H1 (cell line): Measurements from ENCODE around the gene USP9Y. TPM values are rescaled to one million over a fixed set of nuclear protein-coding genes. Genes with fewer than 3 reads are reported as not detected.

ENCODE experiments used
- ASH2L ChIP-seq: fragments of 200-600, 300-600 bp; sonication (generic); IDR thresholded peaks from one replicate; pipeline ENCODE4 v1.7.1; 2017; ENCODE audit warnings: low read length
- BACH1 ChIP-seq: IDR thresholded peaks from 2 replicates; pipeline ENCODE4 v1.6.1; 2012; ENCODE audit warnings: low read length, improper control_type of control experiment
- CEBPB ChIP-seq: IDR thresholded peaks from 2 replicates; pipeline ENCODE4 v1.6.1; 2012; ENCODE audit warnings: low read depth, low read length
- CHD7 ChIP-seq: fragments of 300-600 bp; sonication (generic); IDR thresholded peaks from 2 replicates; pipeline ENCODE4 v1.7.1; 2012; ENCODE audit warnings: low read length, moderate library complexity, mild to moderate bottlenecking, inconsistent platforms; ENCODE audit not compliant: insufficient replicate concordance
- CREB1 ChIP-seq: IDR thresholded peaks from 2 replicates; pipeline ENCODE4 v1.6.1; 2012; ENCODE audit warnings: inconsistent platforms
- JUND ChIP-seq: IDR thresholded peaks from 2 replicates; pipeline ENCODE4 v1.6.1; 2011; ENCODE audit warnings: mild to moderate bottlenecking, improper control_type of control experiment, low read length
- RXRA ChIP-seq: IDR thresholded peaks from 2 replicates; pipeline ENCODE4 v1.6.1; 2011; ENCODE audit warnings: low read depth, mild to moderate bottlenecking, low read length, moderate library complexity; ENCODE audit not compliant: insufficient read depth
- SIN3A ChIP-seq, 2 experiments: IDR thresholded peaks in 1 of 2; conservative IDR thresholded peaks in 1 of 2; 2 replicates each; pipeline ENCODE4 v1.6.1; 2011 to 2012; ENCODE audit warnings: low read length in 2 of 2, improper control_type of control experiment in 1 of 2, low read depth in 1 of 2, mild to moderate bottlenecking in 1 of 2
- SP4 ChIP-seq: IDR thresholded peaks from 2 replicates; pipeline ENCODE4 v1.6.1; 2012; ENCODE audit warnings: low read length, inconsistent platforms
- USF2 ChIP-seq: IDR thresholded peaks from 2 replicates; pipeline ENCODE4 v1.6.1; 2011; ENCODE audit warnings: low read length, improper control_type of control experiment
- polyA plus RNA-seq, 7 experiments: library from polyadenylated mRNA; depleted of rRNA in 3 of 7; stranded (reverse) in 5 of 7; unstranded in 2 of 7; fragments of >200 nt in 5 of 7; fragments of 200-250 nt in 2 of 7; gene quantifications; 1 replicate in 5 of 7; 2 replicates in 1 of 7; 4 replicates in 1 of 7; pipeline versions ENCODE4 v1.2.1 to v1.2.3, GENCODE V29; 2011 to 2013; ENCODE audit warnings: missing spikeins in 2 of 7, mixed read lengths in 2 of 7
- total RNA-seq: library from RNA; stranded (reverse); fragmentation: NEBNext Ultra II Directional; extraction: Animal tissue kit (Norgen Biotek cat#: 25700); gene quantifications from 2 replicates; pipeline ENCODE4 v1.2.1, GENCODE V29; 2021

Gene USP9Y
- total and polyA plus RNA-seq, 2 of the 8 experiments (the other 6 are each of a cell fraction or from before 2014, with no cell fraction given): 28.3 to 34.1 TPM

- no peak for TF ChIP-seq CHD7
- TF ChIP-seq RXRA: no peak
- TF ChIP-seq SP4: no peak
- no peak for TF ChIP-seq ASH2L
- TF ChIP-seq CREB1: no peak
- no peak for TF ChIP-seq CEBPB
- no peak for TF ChIP-seq BACH1
- TF ChIP-seq USF2: no peak
- TF ChIP-seq SIN3A (conservative IDR thresholded peaks at IDR 0.05 in 1 of 2, IDR thresholded peaks at IDR 0.05 in 1 of 2; ENCODE audit: low read depth in 1 of 2, low read length in 2 of 2): no peak
- no peak for TF ChIP-seq JUND
These were observed 22.9 kb upstream of the USP9Y start (continued) for GRCh38 chrY:12678111-12678510.
